IPS-18c (cell line): ENCODE measurements around the gene GOLGA6A.
A peak's percentile ranks its signal among the peaks of the same experiment; 100 is the strongest.
"Not testable (repeated sequence)": the region's sequence is repeated elsewhere in the genome, so short reads cannot be mapped to it uniquely, and the experiment has no call there.

Experiments
- H3K4me3 ChIP-seq: 2 replicates; pipeline ENCODE4 v1.7.0; 2013; ENCODE audit warnings: low read depth, mild to moderate bottlenecking, low read length, moderate library complexity; ENCODE audit not compliant: insufficient read depth
- H3K9me3 ChIP-seq: one replicate; pipeline ENCODE4 v1.6.1; 2013; ENCODE audit warnings: mild to moderate bottlenecking, low read length, moderate library complexity; ENCODE audit not compliant: control insufficient read depth, insufficient read depth

The GOLGA6A gene

GRCh38 chr15:74121039-74121438 lies 38.7 kb upstream of the GOLGA6A start:
- H3K4me3 ChIP-seq = no peak overlapping the region
- H3K9me3 ChIP-seq = no peaks in the 10 kb centered on the region

GRCh38 chr15:74120426-74120825 lies 38.1 kb upstream of the GOLGA6A start:
- no peak overlapping the region for H3K4me3 ChIP-seq
- no peaks in the 10 kb centered on the region for H3K9me3 ChIP-seq

GRCh38 chr15:74109713-74110112 lies 27.4 kb upstream of the GOLGA6A start:
- Histone ChIP-seq H3K4me3 (no peak overlapping the region), H3K9me3 (no peaks in the 10 kb centered on the region)

GRCh38 chr15:74108611-74109010 lies 26.3 kb upstream of the GOLGA6A start:
- not testable (repeated sequence) for H3K4me3 ChIP-seq, H3K9me3 ChIP-seq

GRCh38 chr15:74108111-74108510 lies 25.8 kb upstream of the GOLGA6A start:
- H3K4me3 ChIP-seq = no peak overlapping the region

GRCh38 chr15:74099963-74100733 lies 17.8 kb upstream of the GOLGA6A start:
- H3K9me3 ChIP-seq = not testable (repeated sequence)
- H3K4me3 ChIP-seq = peak overlapping the region; percentile 49; the same call in 1 of the 2 replicates

More at GRCh38 chr15:74108111-74108510, 25.8 kb upstream of the GOLGA6A start:
- H3K9me3 ChIP-seq = no peaks in the 10 kb centered on the region

GRCh38 chr15:74096753-74097474 lies 14.6 kb upstream of the GOLGA6A start:
- not testable (repeated sequence) for H3K9me3 ChIP-seq, H3K4me3 ChIP-seq

- H3K4me3 ChIP-seq, H3K9me3 ChIP-seq: not testable (repeated sequence)
Measured at GRCh38 chr15:74095610-74096009, 13.3 kb upstream of the GOLGA6A start.

GRCh38 chr15:74094567-74094966 lies 12.2 kb upstream of the GOLGA6A start:
- H3K9me3 ChIP-seq, H3K4me3 ChIP-seq: not testable (repeated sequence)

- H3K9me3 ChIP-seq, H3K4me3 ChIP-seq: not testable (repeated sequence)
Measured at GRCh38 chr15:74075781-74076180, 6.6 kb downstream of the GOLGA6A start.

GRCh38 chr15:74072614-74073337 lies 9.6 kb downstream of the GOLGA6A start:
- H3K9me3 ChIP-seq, H3K4me3 ChIP-seq: not testable (repeated sequence)

- not testable (repeated sequence) for H3K4me3 ChIP-seq, H3K9me3 ChIP-seq
Measured at GRCh38 chr15:74072132-74072531, 10.2 kb downstream of the GOLGA6A start.

- H3K4me3 ChIP-seq, H3K9me3 ChIP-seq: not testable (repeated sequence)
Measured at GRCh38 chr15:74071645-74072044, 10.7 kb downstream of the GOLGA6A start.

GRCh38 chr15:74065684-74066411 lies 16.5 kb downstream of the GOLGA6A start:
- H3K9me3 ChIP-seq, H3K4me3 ChIP-seq: not testable (repeated sequence)

- not testable (repeated sequence) for H3K4me3 ChIP-seq, H3K9me3 ChIP-seq
Measured at GRCh38 chr15:74064822-74065221, 17.5 kb downstream of the GOLGA6A start.

GRCh38 chr15:74064183-74064582 lies 18.2 kb downstream of the GOLGA6A start:
- H3K9me3 ChIP-seq, H3K4me3 ChIP-seq: not testable (repeated sequence)

GRCh38 chr15:74063425-74064146 lies 18.8 kb downstream of the GOLGA6A start:
- not testable (repeated sequence) for H3K9me3 ChIP-seq, H3K4me3 ChIP-seq
